Liver (tissue), 9 donors: ENCODE results near the gene SPATA46. TPM values are rescaled to one million over a fixed set of nuclear protein-coding genes. Genes with fewer than 3 reads are reported as not detected.

Experiments used
- DNase-seq: peaks from one replicate; pipeline ENCODE4 v3.0.0-alpha.2; 2017; ENCODE audit warnings: low spot score
- H3K27ac ChIP-seq, 2 donors: one replicate each; pipeline ENCODE4 v1.7.0; 2013; ENCODE audit warnings: inconsistent platforms in 2 of 2, low read length in 2 of 2, control low read depth in 1 of 2, low read depth in 1 of 2, mild to moderate bottlenecking in 1 of 2
- H3K27me3 ChIP-seq, 4 donors: one replicate each; pipeline versions ENCODE4 v1.6.1 to v1.7.0; 2013; ENCODE audit warnings: low read length in 3 of 4, inconsistent platforms in 1 of 4, mild to moderate bottlenecking in 1 of 4, moderate library complexity in 1 of 4; ENCODE audit not compliant: control insufficient read depth in 4 of 4, insufficient read depth in 4 of 4
- H3K36me3 ChIP-seq, 4 donors: one replicate each; pipeline versions ENCODE4 v1.6.1 to v1.7.0; 2013; ENCODE audit warnings: low read length in 3 of 4, mild to moderate bottlenecking in 3 of 4, low read depth in 1 of 4, moderate library complexity in 1 of 4; ENCODE audit not compliant: control insufficient read depth in 4 of 4, insufficient read depth in 3 of 4
- H3K4me1 ChIP-seq, 4 donors: one replicate each; pipeline versions ENCODE4 v1.6.1 to v1.7.0; 2013; ENCODE audit warnings: low read length in 3 of 4, mild to moderate bottlenecking in 3 of 4, moderate library complexity in 1 of 4; ENCODE audit not compliant: control insufficient read depth in 4 of 4, insufficient read depth in 4 of 4
- H3K4me3 ChIP-seq, 3 donors: one replicate each; pipeline versions ENCODE4 v1.6.1 to v1.7.0; 2013; ENCODE audit warnings: low read length in 3 of 3, control low read depth in 1 of 3, low read depth in 1 of 3, mild to moderate bottlenecking in 1 of 3
- H3K9ac ChIP-seq, 2 donors: one replicate each; pipeline ENCODE4 v1.7.0; 2013; ENCODE audit warnings: low read length in 2 of 2, mild to moderate bottlenecking in 2 of 2, moderate library complexity in 2 of 2, control low read depth in 1 of 2, low read depth in 1 of 2
- H3K9me3 ChIP-seq, 4 donors: one replicate each; pipeline versions ENCODE4 v1.6.1 to v1.7.0; 2013; ENCODE audit warnings: low read length in 3 of 4; ENCODE audit not compliant: control insufficient read depth in 4 of 4
- ATF3 ChIP-seq: IDR thresholded peaks from 2 replicates; pipeline ENCODE4 v1.6.1; 2016; ENCODE audit warnings: antibody characterized with exemption
- EGR1 ChIP-seq, 2 donors: IDR thresholded peaks; 2 replicates each; pipeline ENCODE4 v1.6.1; 2016 to 2018; ENCODE audit warnings: antibody characterized with exemption in 2 of 2, low read depth in 2 of 2
- FOXA1 ChIP-seq: IDR thresholded peaks from 2 replicates; pipeline ENCODE4 v1.6.1; 2016; ENCODE audit warnings: antibody characterized with exemption
- FOXA2 ChIP-seq: IDR thresholded peaks from 2 replicates; pipeline ENCODE4 v1.6.1; 2016; ENCODE audit warnings: antibody characterized with exemption
- GABPA ChIP-seq, 2 donors: IDR thresholded peaks in 1 of 2; conservative IDR thresholded peaks in 1 of 2; 2 replicates each; pipeline ENCODE4 v1.6.1; 2016; ENCODE audit warnings: antibody characterized with exemption in 2 of 2, mild to moderate bottlenecking in 1 of 2, moderate library complexity in 1 of 2
- HNF4A ChIP-seq, 2 donors: conservative IDR thresholded peaks; 2 replicates each; pipeline ENCODE4 v1.6.1; 2016; ENCODE audit warnings: antibody characterized with exemption in 2 of 2, mild to moderate bottlenecking in 2 of 2
- HNF4G ChIP-seq: IDR thresholded peaks from 2 replicates; pipeline ENCODE4 v1.6.1; 2016; ENCODE audit warnings: antibody characterized with exemption
- JUND ChIP-seq, 2 donors: IDR thresholded peaks; 2 replicates each; pipeline ENCODE4 v1.6.1; 2016; ENCODE audit warnings: antibody characterized with exemption in 2 of 2
- MAX ChIP-seq: IDR thresholded peaks from 2 replicates; pipeline ENCODE4 v1.6.1; 2016; ENCODE audit warnings: antibody characterized with exemption
- NR2F2 ChIP-seq: IDR thresholded peaks from 2 replicates; pipeline ENCODE4 v1.6.1; 2016; ENCODE audit warnings: antibody characterized with exemption
- RAD21 ChIP-seq, 2 donors: IDR thresholded peaks; 2 replicates each; pipeline ENCODE4 v1.6.1; 2016; ENCODE audit warnings: antibody characterized with exemption in 2 of 2, mild to moderate bottlenecking in 2 of 2
- REST ChIP-seq: IDR thresholded peaks from 2 replicates; pipeline ENCODE4 v1.6.1; 2016; ENCODE audit warnings: antibody characterized with exemption, mild to moderate bottlenecking
- SP1 ChIP-seq: IDR thresholded peaks from 2 replicates; pipeline ENCODE4 v1.6.1; 2018; ENCODE audit warnings: antibody characterized with exemption, mild to moderate bottlenecking
- TAF1 ChIP-seq: conservative IDR thresholded peaks from 2 replicates; pipeline ENCODE4 v1.6.1; 2016; ENCODE audit warnings: antibody characterized with exemption, mild to moderate bottlenecking
- YY1 ChIP-seq: IDR thresholded peaks from 2 replicates; pipeline ENCODE4 v1.6.1; 2016; ENCODE audit warnings: antibody characterized with exemption, mild to moderate bottlenecking
- WGBS: extraction: QIAGEN DNeasy Blood & Tissue Kit; methylation state at CpG from one replicate; pipeline ENCODE4 v1.1.7; 2013; 5-methylcytosine and 5-hydroxymethylcytosine counted together
- polyA plus RNA-seq, 2 donors: library from polyadenylated mRNA; stranded (reverse) in 1 of 2; unstranded in 1 of 2; fragments of 200-250 nt in 1 of 2; fragments of >200 nt in 1 of 2; fragmentation: Nextera tagmentation in 1 of 2; extraction: Ambion mirVana in 1 of 2; gene quantifications; one replicate each; pipeline versions ENCODE4 v1.2.1 to v1.2.3, GENCODE V29; 2013 to 2015
- total RNA-seq, 2 donors: library from RNA; depleted of rRNA; stranded (reverse); fragments of >200 nt; gene quantifications; one replicate each; pipeline ENCODE4 v1.2.3, GENCODE V29; 2014
- TF ChIP-seq, protein P1 (sequence below): IDR thresholded peaks from 2 replicates; pipeline ENCODE4 v1.6.1; 2016; ENCODE audit warnings: antibody characterized with exemption
- TF ChIP-seq, protein P2 (sequence below): fragments of 150-350 bp; IDR thresholded peaks from 2 replicates; pipeline ENCODE4 v1.5.1; 2017; ENCODE audit warnings: improper control_type of control experiment, low read depth, low read length; ENCODE audit not compliant: missing input control
- donor health status: healthy.
- donor health status: healthy.
- donor health status: healthy.
- donor health status: healthy.
- donor health status: healthy.

SPATA46 gene
- total and polyA plus RNA-seq, 4 donors = 0.06 to 0.17 TPM; not detected in 2

DNA sequence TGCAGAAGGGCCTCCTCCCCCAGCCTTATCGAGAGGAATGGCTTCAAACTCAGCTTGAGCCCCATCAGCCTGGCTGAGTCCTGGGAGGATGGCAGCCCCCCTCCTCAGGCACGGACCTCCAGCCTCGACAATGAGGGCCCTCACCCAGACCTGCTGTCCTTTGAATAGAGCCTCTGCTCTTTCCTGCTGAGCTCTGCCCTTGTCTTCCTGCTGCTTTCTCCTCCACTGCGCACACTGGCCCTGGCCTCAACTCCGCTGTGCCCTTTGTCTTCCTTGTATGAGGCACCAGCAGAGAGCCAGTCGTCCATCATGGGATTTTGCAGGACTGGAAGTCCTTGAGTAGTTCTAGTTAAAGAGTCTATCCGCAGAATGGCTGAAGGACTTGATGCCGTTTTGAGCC lies 6.9 kb upstream of the SPATA46 start:
- Histone ChIP-seq H3K27ac (no peak overlapping the region), H3K36me3 (peaks cover 0 to 13% (median 10%) of the 10 kb centered on the region in 4 donors), H3K4me3 (no peak overlapping the region), H3K9ac (no peak overlapping the region), H3K27me3 (no peaks in the 10 kb centered on the region), H3K4me1 (peaks cover 0 to 8% (median 3%) of the 10 kb centered on the region in 4 donors), H3K9me3 (no peaks in the 10 kb centered on the region)
- 93% methylated on average over 8 of the region's 8 CpGs for WGBS
- DNase-seq = peak; percentile 24
- TF ChIP-seq TAF1 (no peak), NR2F2 (no peak), EGR1 (IDR thresholded peaks at IDR 0.05; ENCODE audit: low read depth in 2 of 2) (no peak), HNF4A (conservative IDR thresholded peaks at IDR 0.05) (no peak), HNF4G (no peak), FOXA2 (no peak), MAX (no peak), ATF3 (no peak), REST (no peak), YY1 (no peak), FOXA1 (no peak), SP1 (no peak), GABPA (IDR thresholded peaks at IDR 0.05 in 1 of 2, conservative IDR thresholded peaks at IDR 0.05 in 1 of 2) (no peak), JUND (IDR thresholded peaks at IDR 0.05) (no peak)
- TF ChIP-seq, protein P1, sequence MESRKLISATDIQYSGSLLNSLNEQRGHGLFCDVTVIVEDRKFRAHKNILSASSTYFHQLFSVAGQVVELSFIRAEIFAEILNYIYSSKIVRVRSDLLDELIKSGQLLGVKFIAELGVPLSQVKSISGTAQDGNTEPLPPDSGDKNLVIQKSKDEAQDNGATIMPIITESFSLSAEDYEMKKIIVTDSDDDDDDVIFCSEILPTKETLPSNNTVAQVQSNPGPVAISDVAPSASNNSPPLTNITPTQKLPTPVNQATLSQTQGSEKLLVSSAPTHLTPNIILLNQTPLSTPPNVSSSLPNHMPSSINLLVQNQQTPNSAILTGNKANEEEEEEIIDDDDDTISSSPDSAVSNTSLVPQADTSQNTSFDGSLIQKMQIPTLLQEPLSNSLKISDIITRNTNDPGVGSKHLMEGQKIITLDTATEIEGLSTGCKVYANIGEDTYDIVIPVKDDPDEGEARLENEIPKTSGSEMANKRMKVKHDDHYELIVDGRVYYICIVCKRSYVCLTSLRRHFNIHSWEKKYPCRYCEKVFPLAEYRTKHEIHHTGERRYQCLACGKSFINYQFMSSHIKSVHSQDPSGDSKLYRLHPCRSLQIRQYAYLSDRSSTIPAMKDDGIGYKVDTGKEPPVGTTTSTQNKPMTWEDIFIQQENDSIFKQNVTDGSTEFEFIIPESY = no peak
- TF ChIP-seq, protein P2, sequence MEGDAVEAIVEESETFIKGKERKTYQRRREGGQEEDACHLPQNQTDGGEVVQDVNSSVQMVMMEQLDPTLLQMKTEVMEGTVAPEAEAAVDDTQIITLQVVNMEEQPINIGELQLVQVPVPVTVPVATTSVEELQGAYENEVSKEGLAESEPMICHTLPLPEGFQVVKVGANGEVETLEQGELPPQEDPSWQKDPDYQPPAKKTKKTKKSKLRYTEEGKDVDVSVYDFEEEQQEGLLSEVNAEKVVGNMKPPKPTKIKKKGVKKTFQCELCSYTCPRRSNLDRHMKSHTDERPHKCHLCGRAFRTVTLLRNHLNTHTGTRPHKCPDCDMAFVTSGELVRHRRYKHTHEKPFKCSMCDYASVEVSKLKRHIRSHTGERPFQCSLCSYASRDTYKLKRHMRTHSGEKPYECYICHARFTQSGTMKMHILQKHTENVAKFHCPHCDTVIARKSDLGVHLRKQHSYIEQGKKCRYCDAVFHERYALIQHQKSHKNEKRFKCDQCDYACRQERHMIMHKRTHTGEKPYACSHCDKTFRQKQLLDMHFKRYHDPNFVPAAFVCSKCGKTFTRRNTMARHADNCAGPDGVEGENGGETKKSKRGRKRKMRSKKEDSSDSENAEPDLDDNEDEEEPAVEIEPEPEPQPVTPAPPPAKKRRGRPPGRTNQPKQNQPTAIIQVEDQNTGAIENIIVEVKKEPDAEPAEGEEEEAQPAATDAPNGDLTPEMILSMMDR = no peak

DNA sequence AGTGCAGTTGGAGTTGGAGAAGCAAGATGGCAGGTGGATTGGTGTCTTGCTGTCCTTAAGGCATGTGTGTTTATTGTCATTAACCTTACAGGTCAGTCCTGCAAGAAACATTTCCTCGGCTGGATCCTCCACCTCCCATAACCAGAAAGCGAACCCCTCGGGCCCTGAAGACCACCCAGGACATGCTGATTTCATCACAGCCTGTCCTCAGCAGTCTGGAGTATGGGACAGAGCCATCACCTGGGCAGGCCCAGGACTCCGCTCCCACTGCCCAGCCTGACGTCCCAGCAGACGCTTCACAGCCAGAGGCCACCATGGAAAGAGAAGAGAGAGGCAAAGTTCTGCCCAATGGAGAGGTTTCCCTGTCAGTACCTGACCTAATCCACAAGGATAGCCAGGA lies 6.4 kb upstream of the SPATA46 start:
- Histone ChIP-seq H3K27ac (no peak overlapping the region), H3K36me3 (peaks cover 0 to 13% (median 10%) of the 10 kb centered on the region in 4 donors), H3K9ac (no peak overlapping the region), H3K27me3 (no peaks in the 10 kb centered on the region), H3K4me1 (peaks cover 0 to 4% (median 2%) of the 10 kb centered on the region in 4 donors), H3K4me3 (no peak overlapping the region), H3K9me3 (no peaks in the 10 kb centered on the region)
- WGBS = 96% methylated on average over 6 of the region's 6 CpGs
- peak; percentile 22 for DNase-seq
- TF ChIP-seq SP1 (no peak), EGR1 (IDR thresholded peaks at IDR 0.05; ENCODE audit: low read depth in 2 of 2) (no peak), ATF3 (no peak), HNF4G (no peak), JUND (IDR thresholded peaks at IDR 0.05) (no peak), RAD21 (IDR thresholded peaks at IDR 0.05) (no peak), NR2F2 (no peak), MAX (no peak), TAF1 (no peak), YY1 (no peak)
- TF ChIP-seq, protein P2 = no peak
- TF ChIP-seq, protein P1 = no peak
